ENCODE results near the gene HOXB2. TPM values are rescaled to one million over a fixed set of nuclear protein-coding genes. Genes with fewer than 3 reads are reported as not detected.

HOXB2 gene
- total and polyA plus RNA-seq, 3 experiments from 2014 or later, result 12.8 to 18.3 (median 16.7) TPM

GRCh38 chr17:48574505-48575065 is 29.7 kb upstream of the HOXB2 start:
- H3K27ac ChIP-seq (ENCODE audit: low read depth, low read length), result no peak overlapping the region
- H3K9me3 ChIP-seq (ENCODE audit: low read length), result no peaks in the 10 kb centered on the region
- no peak overlapping the region for H3K4me3 ChIP-seq (ENCODE audit: low read length)
- H3K4me3 Mint-ChIP-seq, result peak overlapping the region in 1 of 7 donors; percentile 85
- ChIA-PET POLR2A (interaction anchor here (0.7 kb wide), 1 partner anchor 235 kb away, joined by 3 read pairs; no protein-coding TSS in a partner anchor), CTCF (interaction anchor here (0.8 to 1.0 kb wide), 2 partner anchors 44 to 82 kb away, joined by 3 to 4 read pairs; no protein-coding TSS in a partner anchor)
- no peak overlapping the region for H3K27ac Mint-ChIP-seq
- no peak for DNase-seq
- H3K9me3 Mint-ChIP-seq, result no peaks in the 10 kb centered on the region
- H3K27me3 Mint-ChIP-seq, result peaks cover 10% of the 10 kb centered on the region in 2 donors
- peaks cover 17% of the 10 kb centered on the region for H3K4me1 ChIP-seq (ENCODE audit: insufficient read depth, low read length)
- H3K36me3 ChIP-seq (ENCODE audit: insufficient read depth, low read length), result no peaks in the 10 kb centered on the region
- peaks cover 14% of the 10 kb centered on the region for H3K27me3 ChIP-seq (ENCODE audit: insufficient read depth, low read length, poor library complexity, severe bottlenecking)
- peaks cover 18 to 32% (median 24%) of the 10 kb centered on the region in 3 donors for H3K4me1 Mint-ChIP-seq
- H3K36me3 Mint-ChIP-seq, result peaks cover 0 to 16% (median 0%) of the 10 kb centered on the region in 3 donors

GRCh38 chr17:48571826-48572417 is 27.0 kb upstream of the HOXB2 start:
- Mint-ChIP-seq H3K4me3 (peak overlapping the region in 1 of 7 donors; percentile 66), H3K27me3 (peaks cover 0 to 7% of the 10 kb centered on the region in 2 donors), H3K9me3 (no peaks in the 10 kb centered on the region), H3K36me3 (peaks cover 0 to 12% (median 4%) of the 10 kb centered on the region in 3 donors), H3K27ac (no peak overlapping the region), H3K4me1 (peaks cover 0 to 11% (median 3%) of the 10 kb centered on the region in 3 donors)
- Histone ChIP-seq H3K36me3 (ENCODE audit: insufficient read depth, low read length) (no peaks in the 10 kb centered on the region), H3K4me3 (ENCODE audit: low read length) (no peak overlapping the region), H3K4me1 (ENCODE audit: insufficient read depth, low read length) (peaks cover 3% of the 10 kb centered on the region), H3K27me3 (ENCODE audit: insufficient read depth, low read length, poor library complexity, severe bottlenecking) (no peaks in the 10 kb centered on the region), H3K27ac (ENCODE audit: low read depth, low read length) (no peak overlapping the region), H3K9me3 (ENCODE audit: low read length) (no peaks in the 10 kb centered on the region)
- DNase-seq, result no peak
- ChIA-PET CTCF (no interaction called here), POLR2A (no interaction called here)

DNA sequence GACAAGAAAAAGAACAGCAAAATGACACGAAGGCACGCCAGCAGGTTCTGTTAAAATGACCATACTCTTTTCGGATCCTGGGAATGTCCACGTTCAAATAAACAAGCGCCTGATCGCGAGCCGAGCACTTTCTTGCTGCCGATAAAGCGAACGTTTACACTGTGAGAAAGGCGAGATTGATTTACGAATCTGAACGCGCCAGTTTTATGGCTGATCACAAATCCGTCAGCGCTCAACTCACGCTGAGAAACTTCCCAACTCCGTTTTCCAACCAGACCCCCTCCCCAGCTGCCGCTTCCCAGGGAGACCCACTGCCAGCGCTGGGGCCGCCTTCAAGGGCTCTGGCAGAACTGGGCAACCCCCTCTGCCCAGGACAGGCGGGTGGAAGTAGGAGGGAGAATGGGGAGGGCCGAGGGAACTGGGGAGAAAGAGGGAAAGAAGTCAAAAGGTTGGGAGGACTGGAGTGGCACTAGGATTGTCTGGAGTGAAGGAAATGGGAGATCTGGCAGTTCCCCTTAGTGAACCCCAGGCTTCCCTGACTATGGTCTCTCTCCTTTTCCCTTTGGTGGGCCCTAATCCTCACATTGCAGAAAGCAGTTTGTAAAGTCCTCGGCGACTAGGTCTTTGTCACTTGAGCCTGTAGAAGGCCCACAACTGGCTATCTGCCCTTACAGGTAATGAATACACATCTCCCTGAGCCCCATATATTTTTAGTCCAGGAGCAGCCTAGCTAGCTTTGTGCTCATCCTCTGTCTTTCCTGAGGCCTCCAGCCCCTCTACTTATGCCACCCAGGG is 26.3 kb upstream of the HOXB2 start:
- Histone ChIP-seq H3K4me1 (ENCODE audit: insufficient read depth, low read length) (no peaks in the 10 kb centered on the region), H3K36me3 (ENCODE audit: insufficient read depth, low read length) (no peaks in the 10 kb centered on the region), H3K27me3 (ENCODE audit: insufficient read depth, low read length, poor library complexity, severe bottlenecking) (no peaks in the 10 kb centered on the region), H3K27ac (ENCODE audit: low read depth, low read length) (no peak overlapping the region), H3K4me3 (ENCODE audit: low read length) (no peak overlapping the region), H3K9me3 (ENCODE audit: low read length) (no peaks in the 10 kb centered on the region)
- Mint-ChIP-seq H3K9me3 (no peaks in the 10 kb centered on the region), H3K36me3 (peaks cover 0 to 12% (median 4%) of the 10 kb centered on the region in 3 donors), H3K27me3 (peaks cover 0 to 7% of the 10 kb centered on the region in 2 donors), H3K27ac (no peak overlapping the region), H3K4me3 (no peak overlapping the region), H3K4me1 (peaks cover 0 to 8% (median 3%) of the 10 kb centered on the region in 3 donors)
- POLR2A ChIA-PET, result no interaction called here
- peak in 1 of 5 donors; percentile 17 for DNase-seq
- CTCF ChIA-PET, result no interaction called here

GRCh38 chr17:48570325-48571023 is 25.6 kb upstream of the HOXB2 start:
- Mint-ChIP-seq H3K4me1 (peaks cover 0 to 3% (median 3%) of the 10 kb centered on the region in 3 donors), H3K4me3 (no peak overlapping the region), H3K27ac (no peak overlapping the region), H3K27me3 (peaks cover 0 to 7% of the 10 kb centered on the region in 2 donors), H3K9me3 (no peaks in the 10 kb centered on the region), H3K36me3 (peaks cover 0 to 10% (median 4%) of the 10 kb centered on the region in 3 donors)
- ChIA-PET CTCF (no interaction called here), POLR2A (no interaction called here)
- Histone ChIP-seq H3K27me3 (ENCODE audit: insufficient read depth, low read length, poor library complexity, severe bottlenecking) (no peaks in the 10 kb centered on the region), H3K36me3 (ENCODE audit: insufficient read depth, low read length) (no peaks in the 10 kb centered on the region), H3K4me3 (ENCODE audit: low read length) (no peak overlapping the region), H3K9me3 (ENCODE audit: low read length) (no peaks in the 10 kb centered on the region), H3K4me1 (ENCODE audit: insufficient read depth, low read length) (no peaks in the 10 kb centered on the region), H3K27ac (ENCODE audit: low read depth, low read length) (no peak overlapping the region)
- DNase-seq, result peak in 1 of 5 donors; percentile 23

DNA sequence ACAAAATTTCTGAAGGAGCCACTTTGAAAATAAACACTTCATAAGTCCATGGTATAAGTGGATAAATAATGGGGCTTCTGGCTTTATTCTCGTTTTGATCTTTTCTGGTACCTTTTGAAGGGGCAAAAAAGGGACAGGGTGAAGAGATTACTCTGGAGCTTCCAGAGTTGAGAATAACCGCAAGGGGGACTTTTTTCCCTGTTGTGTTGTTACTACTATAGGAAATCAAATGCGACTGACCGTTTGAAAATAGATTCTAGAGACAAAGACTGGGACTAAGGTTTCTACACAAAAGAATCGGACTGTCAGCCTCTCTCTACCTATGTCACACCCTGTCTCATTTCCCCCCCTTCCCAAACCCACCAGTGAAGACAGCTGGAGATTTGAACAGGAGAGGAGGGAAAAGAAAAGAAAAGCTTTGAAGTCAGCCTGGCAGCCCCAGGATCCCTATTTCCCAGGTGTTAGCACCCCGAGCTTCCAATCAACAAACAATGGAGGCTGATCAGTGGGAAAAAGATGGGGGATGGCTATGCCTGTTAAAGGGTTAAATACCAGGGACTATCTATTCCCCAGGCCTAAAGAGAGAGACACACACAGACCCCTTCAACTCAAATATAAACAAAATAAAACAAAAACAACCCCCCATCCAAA is 24.9 kb upstream of the HOXB2 start:
- POLR2A ChIA-PET, result no interaction called here

GRCh38 chr17:48569240-48569582 is 24.3 kb upstream of the HOXB2 start:
- H3K36me3 ChIP-seq (ENCODE audit: insufficient read depth, low read length), result no peaks in the 10 kb centered on the region
- H3K4me3 Mint-ChIP-seq, result no peak overlapping the region
- peaks cover 0 to 11% of the 10 kb centered on the region in 2 donors for H3K27me3 Mint-ChIP-seq
- no peaks in the 10 kb centered on the region for H3K4me1 ChIP-seq (ENCODE audit: insufficient read depth, low read length)
- H3K9me3 ChIP-seq (ENCODE audit: low read length), result no peaks in the 10 kb centered on the region
- H3K27ac ChIP-seq (ENCODE audit: low read depth, low read length), result no peak overlapping the region
- no peaks in the 10 kb centered on the region for H3K27me3 ChIP-seq (ENCODE audit: insufficient read depth, low read length, poor library complexity, severe bottlenecking)
- ChIA-PET CTCF (no interaction called here), POLR2A (no interaction called here)
- no peaks in the 10 kb centered on the region for H3K9me3 Mint-ChIP-seq
- H3K36me3 Mint-ChIP-seq, result peaks cover 0 to 10% (median 4%) of the 10 kb centered on the region in 3 donors
- peaks cover 0 to 3% (median 3%) of the 10 kb centered on the region in 3 donors for H3K4me1 Mint-ChIP-seq
- no peak overlapping the region for H3K4me3 ChIP-seq (ENCODE audit: low read length)
- no peak for DNase-seq
- H3K27ac Mint-ChIP-seq, result no peak overlapping the region

More for the DNA sequence above, 24.9 kb upstream of the HOXB2 start:
- CTCF ChIA-PET, result no interaction called here
- H3K36me3 ChIP-seq (ENCODE audit: insufficient read depth, low read length), result no peaks in the 10 kb centered on the region
- no peaks in the 10 kb centered on the region for H3K27me3 ChIP-seq (ENCODE audit: insufficient read depth, low read length, poor library complexity, severe bottlenecking)
- no peak overlapping the region for H3K27ac ChIP-seq (ENCODE audit: low read depth, low read length)
- peaks cover 0 to 3% (median 3%) of the 10 kb centered on the region in 3 donors for H3K4me1 Mint-ChIP-seq
- H3K9me3 ChIP-seq (ENCODE audit: low read length), result no peaks in the 10 kb centered on the region
- H3K36me3 Mint-ChIP-seq, result peaks cover 0 to 10% (median 4%) of the 10 kb centered on the region in 3 donors
- no peaks in the 10 kb centered on the region for H3K4me1 ChIP-seq (ENCODE audit: insufficient read depth, low read length)
- H3K9me3 Mint-ChIP-seq, result no peaks in the 10 kb centered on the region
- H3K4me3 Mint-ChIP-seq, result no peak overlapping the region
- peaks cover 0 to 8% of the 10 kb centered on the region in 2 donors for H3K27me3 Mint-ChIP-seq
- H3K27ac Mint-ChIP-seq, result no peak overlapping the region
- no peak for DNase-seq
- H3K4me3 ChIP-seq (ENCODE audit: low read length), result no peak overlapping the region

- Histone ChIP-seq H3K27me3 (ENCODE audit: insufficient read depth, low read length, poor library complexity, severe bottlenecking) (no peaks in the 10 kb centered on the region), H3K36me3 (ENCODE audit: insufficient read depth, low read length) (no peaks in the 10 kb centered on the region), H3K4me1 (ENCODE audit: insufficient read depth, low read length) (no peaks in the 10 kb centered on the region), H3K27ac (ENCODE audit: low read depth, low read length) (no peak overlapping the region), H3K4me3 (ENCODE audit: low read length) (no peak overlapping the region), H3K9me3 (ENCODE audit: low read length) (no peaks in the 10 kb centered on the region)
- Mint-ChIP-seq H3K9me3 (no peaks in the 10 kb centered on the region), H3K27me3 (peaks cover 0 to 10% of the 10 kb centered on the region in 2 donors), H3K36me3 (peaks cover 0 to 10% (median 4%) of the 10 kb centered on the region in 3 donors), H3K4me1 (peaks cover 0 to 3% (median 3%) of the 10 kb centered on the region in 3 donors), H3K4me3 (no peak overlapping the region), H3K27ac (peak overlapping the region in 1 of 8 donors; percentile 33)
- ChIA-PET CTCF (interaction anchor here (1.1 to 2.0 kb wide), 3 partner anchors 11 to 217 kb away, joined by 4 read pairs; no protein-coding TSS in a partner anchor), POLR2A (no interaction called here)
- peak in 1 of 5 donors; percentile 8 for DNase-seq
Observed at GRCh38 chr17:48568499-48569239, 23.8 kb upstream of the HOXB2 start.
